Brain microvascular endothelial cell (primary cell): ENCODE measurements around the gene CTDSPL.

ENCODE experiments used
- DNase-seq: peaks from one replicate; pipeline ENCODE4 v3.0.0-alpha.2; 2020
- H3K27ac ChIP-seq: fragments of 250-450 bp; sonication (Bioruptor Pico); 2 replicates; pipeline ENCODE4 v1.5.1; 2020; ENCODE audit warnings: mild to moderate bottlenecking, moderate library complexity
- H3K27me3 ChIP-seq: fragments of 250-450 bp; sonication (Bioruptor Pico); replicated peaks from 2 replicates; pipeline ENCODE4 v1.5.1; 2020; ENCODE audit warnings: mild to moderate bottlenecking
- H3K36me3 ChIP-seq: fragments of 250-450 bp; sonication (Bioruptor Pico); replicated peaks from 2 replicates; pipeline ENCODE4 v1.5.1; 2020; ENCODE audit warnings: mild to moderate bottlenecking
- H3K4me3 ChIP-seq: 2 replicates; pipeline ENCODE4 v1.5.1; 2011; ENCODE audit warnings: low read depth, mild to moderate bottlenecking, control low read depth, low read length, moderate library complexity
- CTCF ChIP-seq: IDR thresholded peaks from 2 replicates; pipeline ENCODE4 v1.5.1; 2011; ENCODE audit warnings: low read depth, mild to moderate bottlenecking, moderate library complexity, low read length, control low read depth, inconsistent platforms; ENCODE audit errors: missing control alignments
- in situ Hi-C: cut with HindIII; loops from 2 replicates; pipeline ENCODE4 v1.10.0; 2017; ENCODE audit warnings: low sequenced_read_pairs, low pct_ligation_motif_present

Gene CTDSPL

GRCh38 chr3:37956723-37957538 is 95.3 kb downstream of the CTDSPL start:
- Histone ChIP-seq H3K27me3 (no peaks in the 10 kb centered on the region), H3K36me3 (no peaks in the 10 kb centered on the region), H3K27ac (no peak overlapping the region), H3K4me3 (no peak overlapping the region)
- DNase-seq: no peak
- no peak for TF ChIP-seq CTCF
- in situ Hi-C loops: no loop called here

- in situ Hi-C loops: no loop called here
- TF ChIP-seq CTCF: no peak
- no peaks in the 10 kb centered on the region for H3K27me3 ChIP-seq
- DNase-seq: no peak
- H3K4me3 ChIP-seq: no peak overlapping the region
- H3K36me3 ChIP-seq: no peaks in the 10 kb centered on the region
- no peak overlapping the region for H3K27ac ChIP-seq
Measured at GRCh38 chr3:37957539-37957936, 95.9 kb downstream of the CTDSPL start.

- DNase-seq: no peak
- TF ChIP-seq CTCF: no peak
- Histone ChIP-seq H3K36me3 (no peaks in the 10 kb centered on the region), H3K4me3 (no peak overlapping the region), H3K27ac (no peak overlapping the region), H3K27me3 (no peaks in the 10 kb centered on the region)
- in situ Hi-C loops: no loop called here
Measured at GRCh38 chr3:37961622-37962431, 100.1 kb downstream of the CTDSPL start.

GRCh38 chr3:37963016-37963415 is 101.3 kb downstream of the CTDSPL start:
- H3K27ac ChIP-seq: no peak overlapping the region
- H3K27me3 ChIP-seq: no peaks in the 10 kb centered on the region
- in situ Hi-C loops: no loop called here
- no peaks in the 10 kb centered on the region for H3K36me3 ChIP-seq
- DNase-seq: no peak
- no peak for TF ChIP-seq CTCF
- no peak overlapping the region for H3K4me3 ChIP-seq

- TF ChIP-seq CTCF: no peak
- H3K36me3 ChIP-seq: no peaks in the 10 kb centered on the region
- H3K4me3 ChIP-seq: no peak overlapping the region
- H3K27ac ChIP-seq: no peak overlapping the region
- no peak for DNase-seq
- H3K27me3 ChIP-seq: no peaks in the 10 kb centered on the region
- in situ Hi-C loops: no loop called here
Measured at GRCh38 chr3:37963635-37964034, 102.0 kb downstream of the CTDSPL start.
